Activated T-helper 17 cell treated with anti-CD3 and anti-CD28 coated beads, Interleukin-2, amount 50 U/mL, for 72 hours (primary cell): ENCODE results near the gene SLC38A3. TPM values are rescaled to one million over a fixed set of nuclear protein-coding genes. Genes with fewer than 3 reads are reported as not detected.
"Not testable (repeated sequence)": the region's sequence is repeated elsewhere in the genome, so short reads cannot be mapped to it uniquely, and the experiment has no call there.

Experiments
- ATAC-seq: fragments of 150-1000 bp; cut with Tn5 transposase; replicated peaks from 2 replicates; pipeline ENCODE4 v1.10.0; 2021; ENCODE audit warnings: mild to moderate bottlenecking, moderate library complexity
- H3K27ac Mint-ChIP-seq: one replicate; pipeline ENCODE4 v1.8.0; 2022; ENCODE audit warnings: mixed read lengths
- H3K27me3 Mint-ChIP-seq: one replicate; pipeline ENCODE4 v1.8.0; 2022; ENCODE audit warnings: mixed read lengths
- H3K36me3 Mint-ChIP-seq: one replicate; pipeline ENCODE4 v1.8.0; 2022; ENCODE audit warnings: low read depth, mild to moderate bottlenecking, mixed read lengths
- H3K4me1 Mint-ChIP-seq: one replicate; pipeline ENCODE4 v1.8.0; 2022; ENCODE audit warnings: mixed read lengths
- H3K4me3 Mint-ChIP-seq: one replicate; pipeline ENCODE4 v1.8.0; 2022; ENCODE audit warnings: mild to moderate bottlenecking, mixed read lengths
- H3K9me3 Mint-ChIP-seq: one replicate; pipeline ENCODE4 v1.8.0; 2022; ENCODE audit warnings: mixed read lengths
- total RNA-seq, 2 donors: library from RNA; stranded (reverse); gene quantifications; one replicate each; pipeline ENCODE4 v1.2.3, GENCODE V29; 2022

Gene SLC38A3
- total RNA-seq, 2 donors from 2014 or later = 0.71 TPM; not detected in 1

- Mint-ChIP-seq H3K9me3 (no peaks in the 10 kb centered on the region), H3K27ac (peak overlapping the region; percentile 63), H3K4me1 (no peaks in the 10 kb centered on the region), H3K4me3 (peak overlapping the region; percentile 68), H3K27me3 (no peaks in the 10 kb centered on the region), H3K36me3 (peaks cover 47% of the 10 kb centered on the region)
- ATAC-seq = peak; percentile 96
Observed at GRCh38 chr3:50260027-50260941, 55.2 kb downstream of the SLC38A3 start.

- ATAC-seq = no peak
- H3K4me1 Mint-ChIP-seq = no peaks in the 10 kb centered on the region
- peaks cover 40% of the 10 kb centered on the region for H3K36me3 Mint-ChIP-seq
- no peaks in the 10 kb centered on the region for H3K9me3 Mint-ChIP-seq
- no peak overlapping the region for H3K27ac Mint-ChIP-seq
- peak overlapping the region; percentile 68 for H3K4me3 Mint-ChIP-seq
- no peaks in the 10 kb centered on the region for H3K27me3 Mint-ChIP-seq
Observed at GRCh38 chr3:50260942-50261441, 55.9 kb downstream of the SLC38A3 start.

DNA sequence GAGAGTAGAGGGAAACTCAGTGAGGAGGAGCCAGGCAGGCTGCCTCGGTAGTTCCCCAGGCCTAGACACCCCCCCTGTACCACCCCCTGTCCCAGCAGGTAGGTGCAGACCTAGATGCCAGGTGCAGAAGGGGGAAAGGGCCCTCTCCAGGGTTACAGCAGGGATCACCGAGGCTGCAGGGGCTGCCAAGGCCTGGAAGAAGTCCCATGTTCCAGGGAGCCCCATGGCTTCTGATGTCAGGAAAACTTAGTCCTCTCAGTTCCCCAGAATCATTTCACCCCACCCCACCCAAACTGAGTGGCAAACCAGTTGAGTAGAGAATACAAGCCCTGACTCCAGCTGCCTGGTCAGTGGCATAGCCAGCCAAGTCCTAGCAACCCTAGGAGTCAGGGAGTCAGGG, 56.4 kb downstream of the SLC38A3 start:
- Mint-ChIP-seq H3K9me3 (no peaks in the 10 kb centered on the region), H3K4me1 (no peaks in the 10 kb centered on the region), H3K36me3 (peaks cover 35% of the 10 kb centered on the region), H3K27ac (no peak overlapping the region), H3K27me3 (no peaks in the 10 kb centered on the region), H3K4me3 (no peak overlapping the region)
- ATAC-seq = no peak

- H3K36me3 Mint-ChIP-seq = peaks cover 28% of the 10 kb centered on the region
- H3K4me3 Mint-ChIP-seq, H3K9me3 Mint-ChIP-seq, H3K27ac Mint-ChIP-seq, ATAC-seq, H3K27me3 Mint-ChIP-seq, H3K4me1 Mint-ChIP-seq: not testable (repeated sequence)
Observed at GRCh38 chr3:50262200-50262599, 57.1 kb downstream of the SLC38A3 start.

DNA sequence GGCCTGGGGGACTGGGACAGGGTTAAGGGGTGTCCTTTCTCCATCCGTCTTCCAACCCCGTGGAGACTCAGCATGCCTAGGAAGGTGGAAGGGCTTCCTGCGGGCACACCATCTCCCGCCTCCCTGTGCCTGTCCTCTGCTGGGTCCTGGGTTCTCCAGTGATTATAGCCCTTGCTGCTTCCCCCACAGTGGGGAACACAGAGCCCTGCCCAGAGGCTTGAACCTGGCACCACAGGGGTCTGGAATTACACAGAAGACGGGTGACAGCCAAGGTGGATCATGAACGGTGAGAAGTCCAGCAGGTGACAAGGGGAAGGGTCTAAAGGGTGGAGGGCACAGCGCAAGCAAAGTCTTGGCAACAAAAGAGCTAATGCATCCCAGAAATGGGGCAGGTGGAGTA, 57.7 kb downstream of the SLC38A3 start:
- Mint-ChIP-seq H3K9me3 (no peaks in the 10 kb centered on the region), H3K27me3 (no peaks in the 10 kb centered on the region), H3K27ac (no peak overlapping the region), H3K4me3 (no peak overlapping the region), H3K36me3 (peaks cover 22% of the 10 kb centered on the region), H3K4me1 (no peaks in the 10 kb centered on the region)
- no peak for ATAC-seq

GRCh38 chr3:50263478-50264382, 58.7 kb downstream of the SLC38A3 start:
- H3K4me3 Mint-ChIP-seq = no peak overlapping the region

DNA sequence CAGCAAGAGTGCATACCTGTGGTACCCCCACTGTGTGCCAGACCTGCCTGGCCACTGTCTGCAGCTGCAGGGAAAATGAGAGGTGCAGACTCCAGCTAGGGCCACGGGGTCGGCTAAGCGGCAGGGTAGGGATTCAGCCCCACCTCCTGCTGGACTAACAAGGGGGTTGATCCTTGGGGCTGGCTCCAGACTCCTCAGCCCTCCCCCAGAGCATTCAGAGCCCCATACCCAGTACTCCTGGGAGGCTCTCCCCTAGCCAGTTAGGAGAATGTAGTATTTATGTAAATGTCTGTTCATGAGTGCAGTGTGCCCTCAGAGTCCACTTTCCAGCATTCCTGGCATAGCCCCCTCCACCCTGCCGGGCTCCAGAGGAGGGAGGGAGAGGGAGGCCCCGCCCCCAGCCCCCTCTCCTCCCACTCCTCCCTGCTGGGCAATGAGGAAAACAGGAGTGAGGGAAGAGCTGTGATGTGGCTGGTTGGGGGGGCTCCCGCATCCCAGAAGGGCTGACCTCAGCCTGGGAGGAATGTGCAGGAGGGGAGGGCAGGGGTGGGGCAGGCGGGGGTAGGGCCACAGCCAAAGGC, 59.4 kb downstream of the SLC38A3 start:
- Mint-ChIP-seq H3K4me3 (no peak overlapping the region), H3K4me1 (no peaks in the 10 kb centered on the region)
- no peak for ATAC-seq

More at GRCh38 chr3:50263478-50264382, 58.7 kb downstream of the SLC38A3 start:
- no peak for ATAC-seq
- Mint-ChIP-seq H3K4me1 (no peaks in the 10 kb centered on the region), H3K9me3 (no peaks in the 10 kb centered on the region), H3K27me3 (no peaks in the 10 kb centered on the region), H3K36me3 (peaks cover 12% of the 10 kb centered on the region), H3K27ac (no peak overlapping the region)

GRCh38 chr3:50264964-50265485, 60.0 kb downstream of the SLC38A3 start:
- Mint-ChIP-seq H3K36me3 (no peaks in the 10 kb centered on the region), H3K4me1 (no peaks in the 10 kb centered on the region), H3K27me3 (no peaks in the 10 kb centered on the region), H3K27ac (no peak overlapping the region), H3K4me3 (no peak overlapping the region), H3K9me3 (no peaks in the 10 kb centered on the region)
- ATAC-seq = no peak

More for the DNA sequence above, 59.4 kb downstream of the SLC38A3 start:
- Mint-ChIP-seq H3K27ac (no peak overlapping the region), H3K36me3 (peaks cover 5% of the 10 kb centered on the region), H3K27me3 (no peaks in the 10 kb centered on the region), H3K9me3 (no peaks in the 10 kb centered on the region)

- H3K36me3 Mint-ChIP-seq = no peaks in the 10 kb centered on the region
- no peak for ATAC-seq
- no peak overlapping the region for H3K27ac Mint-ChIP-seq
- no peak overlapping the region for H3K4me3 Mint-ChIP-seq
- no peaks in the 10 kb centered on the region for H3K4me1 Mint-ChIP-seq
- no peaks in the 10 kb centered on the region for H3K27me3 Mint-ChIP-seq
- H3K9me3 Mint-ChIP-seq = no peaks in the 10 kb centered on the region
Observed at GRCh38 chr3:50265571-50265970, 60.5 kb downstream of the SLC38A3 start.

GRCh38 chr3:50266017-50266416, 60.9 kb downstream of the SLC38A3 start:
- H3K27ac Mint-ChIP-seq = no peak overlapping the region
- no peak for ATAC-seq
- no peaks in the 10 kb centered on the region for H3K9me3 Mint-ChIP-seq
- no peak overlapping the region for H3K4me3 Mint-ChIP-seq
- H3K4me1 Mint-ChIP-seq = no peaks in the 10 kb centered on the region
- no peaks in the 10 kb centered on the region for H3K27me3 Mint-ChIP-seq
- H3K36me3 Mint-ChIP-seq = no peaks in the 10 kb centered on the region

DNA sequence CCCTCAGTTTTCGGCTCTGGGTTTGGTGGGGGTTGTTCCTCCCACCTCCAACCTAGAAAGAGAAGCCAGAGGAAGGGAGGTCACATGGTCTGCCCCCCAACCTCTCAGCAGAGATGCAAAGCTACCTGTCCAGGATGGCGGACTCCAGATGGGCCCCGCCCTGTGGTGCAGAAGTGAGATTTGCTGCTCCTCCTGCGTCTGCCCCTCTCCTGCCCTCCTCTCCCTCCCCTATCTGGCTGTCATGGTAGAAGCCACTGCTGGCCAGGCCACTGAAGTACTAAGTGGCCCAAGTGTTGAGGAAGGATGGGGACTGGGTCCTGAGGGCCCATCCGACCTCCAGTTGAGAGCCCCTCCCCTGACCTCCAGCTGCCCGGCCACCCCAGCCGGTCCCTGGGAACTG, 61.8 kb downstream of the SLC38A3 start:
- H3K27ac Mint-ChIP-seq = no peak overlapping the region
- H3K4me3 Mint-ChIP-seq = no peak overlapping the region
- H3K27me3 Mint-ChIP-seq = no peaks in the 10 kb centered on the region
- no peaks in the 10 kb centered on the region for H3K36me3 Mint-ChIP-seq
- no peak for ATAC-seq
- no peaks in the 10 kb centered on the region for H3K9me3 Mint-ChIP-seq
- H3K4me1 Mint-ChIP-seq = no peaks in the 10 kb centered on the region

DNA sequence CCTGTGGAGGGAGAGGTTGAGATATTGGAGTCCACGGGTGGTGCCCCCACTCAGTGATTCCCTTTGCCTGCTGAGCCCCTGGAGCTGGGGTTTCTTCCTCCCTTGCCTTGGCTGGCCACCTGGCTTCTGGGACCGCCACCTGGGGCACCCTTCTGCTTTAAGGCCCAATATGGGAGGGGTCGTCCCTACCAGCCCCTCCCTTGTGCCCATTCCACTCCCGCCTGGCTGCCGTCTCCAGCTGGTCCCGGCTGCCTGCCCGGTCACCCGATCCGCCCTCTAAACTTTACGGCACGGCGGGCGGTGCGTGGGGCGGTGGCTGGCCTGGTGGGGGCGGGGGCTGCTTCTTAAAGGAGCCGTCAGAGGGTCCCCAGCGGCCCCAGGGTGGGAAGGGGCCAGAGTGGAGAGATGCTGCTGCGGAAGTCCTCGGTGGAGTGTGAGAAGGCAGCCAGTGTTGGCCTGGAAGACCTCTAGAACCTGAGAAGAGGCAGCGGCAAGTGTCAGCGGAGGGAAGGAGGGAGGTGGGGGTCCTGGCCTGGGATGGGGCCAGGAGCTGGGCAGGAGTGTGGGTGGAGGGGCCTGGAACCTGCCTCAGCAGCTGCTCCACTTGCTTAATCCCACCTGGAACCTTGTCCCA, 62.3 kb downstream of the SLC38A3 start:
- H3K9me3 Mint-ChIP-seq = no peaks in the 10 kb centered on the region
- H3K27me3 Mint-ChIP-seq = no peaks in the 10 kb centered on the region
- no peak for ATAC-seq
- H3K4me1 Mint-ChIP-seq = no peaks in the 10 kb centered on the region
- no peak overlapping the region for H3K4me3 Mint-ChIP-seq
- H3K27ac Mint-ChIP-seq = no peak overlapping the region
- H3K36me3 Mint-ChIP-seq = no peaks in the 10 kb centered on the region

GRCh38 chr3:50268276-50268675, 63.2 kb downstream of the SLC38A3 start:
- no peak overlapping the region for H3K4me3 Mint-ChIP-seq
- H3K4me1 Mint-ChIP-seq = peaks cover 4% of the 10 kb centered on the region
- H3K27ac Mint-ChIP-seq = no peak overlapping the region
- peaks cover 3% of the 10 kb centered on the region for H3K27me3 Mint-ChIP-seq
- no peaks in the 10 kb centered on the region for H3K36me3 Mint-ChIP-seq
- no peaks in the 10 kb centered on the region for H3K9me3 Mint-ChIP-seq
- no peak for ATAC-seq
